Endodermal cell (in vitro differentiated cells): ENCODE results near the gene EYS. TPM values are rescaled to one million over a fixed set of nuclear protein-coding genes. Genes with fewer than 3 reads are reported as not detected.
A peak's percentile ranks its signal among the peaks of the same experiment; 100 is the strongest.

Source experiments
- DNase-seq: peaks from one replicate; pipeline ENCODE4 v3.0.0-alpha.2; 2017
- H3K27ac ChIP-seq: 2 replicates; pipeline ENCODE4 v1.5.1; 2013; ENCODE audit warnings: mild to moderate bottlenecking, low read depth, low read length, moderate library complexity
- H3K27me3 ChIP-seq: 2 replicates; pipeline ENCODE4 v1.6.1; 2013; ENCODE audit warnings: mild to moderate bottlenecking, low read length, moderate library complexity; ENCODE audit not compliant: insufficient read depth, control insufficient read depth, poor library complexity, severe bottlenecking
- H3K36me3 ChIP-seq: 2 replicates; pipeline ENCODE4 v1.7.0; 2013; ENCODE audit warnings: mild to moderate bottlenecking, low read length, moderate library complexity; ENCODE audit not compliant: control insufficient read depth, insufficient read depth
- H3K4me1 ChIP-seq: one replicate; pipeline ENCODE4 v1.7.0; 2013; ENCODE audit warnings: low read length; ENCODE audit not compliant: control insufficient read depth, insufficient read depth
- H3K4me3 ChIP-seq: 2 replicates; pipeline ENCODE4 v1.5.1; 2013; ENCODE audit warnings: mild to moderate bottlenecking, low read length, moderate library complexity
- H3K9ac ChIP-seq: 2 replicates; pipeline ENCODE4 v1.6.1; 2013; ENCODE audit warnings: mild to moderate bottlenecking, low read length, moderate library complexity; ENCODE audit not compliant: poor library complexity, severe bottlenecking; ENCODE audit errors: extremely low read depth
- H3K9me3 ChIP-seq: 2 replicates; pipeline ENCODE4 v1.6.1; 2013; ENCODE audit warnings: mild to moderate bottlenecking, low read length, moderate library complexity; ENCODE audit not compliant: control insufficient read depth
- H3K27ac Mint-ChIP-seq: 2 replicates; pipeline ENCODE4 v1.8.0; 2020; ENCODE audit warnings: mixed read lengths
- H3K27me3 Mint-ChIP-seq: 2 replicates; pipeline ENCODE4 v1.8.0; 2021; ENCODE audit warnings: mild to moderate bottlenecking, mixed read lengths; ENCODE audit not compliant: insufficient read depth
- H3K36me3 Mint-ChIP-seq: 2 replicates; pipeline ENCODE4 v1.8.0; 2020; ENCODE audit warnings: low read depth, mixed read lengths
- H3K4me1 Mint-ChIP-seq: 2 replicates; pipeline ENCODE4 v1.8.0; 2020; ENCODE audit warnings: mixed read lengths
- H3K4me3 Mint-ChIP-seq: 2 replicates; pipeline ENCODE4 v1.8.0; 2020; ENCODE audit warnings: mild to moderate bottlenecking, moderate library complexity, mixed read lengths
- H3K9me3 Mint-ChIP-seq: 2 replicates; pipeline ENCODE4 v1.8.0; 2020; ENCODE audit warnings: mild to moderate bottlenecking, mixed read lengths
- WGBS, 2 experiments: methylation state at CpG; one replicate each; pipeline versions ENCODE4 v1.1.5 to v1.1.7; 2013; ENCODE audit warnings: missing lambda C conversion rate in 2 of 2, mixed read lengths in 1 of 2; ENCODE audit not compliant: insufficient coverage in 1 of 2, insufficient read length in 1 of 2; 5-methylcytosine and 5-hydroxymethylcytosine counted together
- total RNA-seq, 2 donors: library from RNA; stranded (reverse); fragmentation: NEBNext Ultra II Directional in 1 of 2; extraction: Animal tissue kit (Norgen Biotek cat#: 25700) in 1 of 2; gene quantifications; 2 replicates in 1 of 2; 3 replicates in 1 of 2; pipeline ENCODE4 v1.2.1, GENCODE V29; 2021
- TF ChIP-seq, protein P1 (sequence below): fragments of 200-600 bp; sonication (generic); conservative IDR thresholded peaks from 2 replicates; pipeline ENCODE4 v1.5.0; 2021; ENCODE audit warnings: antibody characterized with exemption, mild to moderate bottlenecking

Gene EYS
- total RNA-seq, 2 donors from 2014 or later: 0.31 to 0.70 TPM

DNA sequence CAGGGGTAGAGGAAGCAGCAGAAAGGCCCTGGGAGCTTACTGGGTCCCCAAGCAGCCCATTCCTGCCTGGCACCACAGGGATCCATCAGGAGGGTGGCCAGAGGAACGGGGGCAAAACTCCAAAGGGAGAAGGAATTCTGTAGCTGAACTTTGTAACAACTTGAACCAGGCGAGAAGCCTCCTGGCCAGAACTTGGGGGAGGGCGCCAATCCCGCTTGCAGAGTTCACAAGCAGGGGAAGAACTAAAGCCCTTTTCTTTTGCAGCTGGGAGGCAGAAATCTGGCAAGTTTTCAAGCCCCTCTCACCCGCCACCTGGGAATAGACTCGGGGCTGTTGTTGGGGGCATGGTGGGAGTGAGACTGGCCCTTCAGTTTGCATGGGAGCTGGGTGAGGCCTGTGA is 1882.3 kb downstream of the EYS start:
- peak; percentile 65 for DNase-seq
- no peaks in the 10 kb centered on the region for H3K36me3 Mint-ChIP-seq
- no peak overlapping the region for H3K27ac Mint-ChIP-seq
- Histone ChIP-seq H3K4me3 (no peak overlapping the region), H3K9ac (no peak overlapping the region), H3K4me1 (no peaks in the 10 kb centered on the region), H3K27me3 (no peaks in the 10 kb centered on the region), H3K36me3 (no peaks in the 10 kb centered on the region), H3K9me3 (peaks cover 10% of the 10 kb centered on the region), H3K27ac (no peak overlapping the region)
- H3K27me3 Mint-ChIP-seq: no peaks in the 10 kb centered on the region
- peaks cover 25% of the 10 kb centered on the region for H3K9me3 Mint-ChIP-seq
- H3K4me1 Mint-ChIP-seq: peaks cover 4% of the 10 kb centered on the region
- 88% methylated on average over 4 to 6 of the region's 6 CpGs for WGBS, 2 experiments
- TF ChIP-seq, protein P1, sequence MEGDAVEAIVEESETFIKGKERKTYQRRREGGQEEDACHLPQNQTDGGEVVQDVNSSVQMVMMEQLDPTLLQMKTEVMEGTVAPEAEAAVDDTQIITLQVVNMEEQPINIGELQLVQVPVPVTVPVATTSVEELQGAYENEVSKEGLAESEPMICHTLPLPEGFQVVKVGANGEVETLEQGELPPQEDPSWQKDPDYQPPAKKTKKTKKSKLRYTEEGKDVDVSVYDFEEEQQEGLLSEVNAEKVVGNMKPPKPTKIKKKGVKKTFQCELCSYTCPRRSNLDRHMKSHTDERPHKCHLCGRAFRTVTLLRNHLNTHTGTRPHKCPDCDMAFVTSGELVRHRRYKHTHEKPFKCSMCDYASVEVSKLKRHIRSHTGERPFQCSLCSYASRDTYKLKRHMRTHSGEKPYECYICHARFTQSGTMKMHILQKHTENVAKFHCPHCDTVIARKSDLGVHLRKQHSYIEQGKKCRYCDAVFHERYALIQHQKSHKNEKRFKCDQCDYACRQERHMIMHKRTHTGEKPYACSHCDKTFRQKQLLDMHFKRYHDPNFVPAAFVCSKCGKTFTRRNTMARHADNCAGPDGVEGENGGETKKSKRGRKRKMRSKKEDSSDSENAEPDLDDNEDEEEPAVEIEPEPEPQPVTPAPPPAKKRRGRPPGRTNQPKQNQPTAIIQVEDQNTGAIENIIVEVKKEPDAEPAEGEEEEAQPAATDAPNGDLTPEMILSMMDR: no peak
- no peak overlapping the region for H3K4me3 Mint-ChIP-seq

DNA sequence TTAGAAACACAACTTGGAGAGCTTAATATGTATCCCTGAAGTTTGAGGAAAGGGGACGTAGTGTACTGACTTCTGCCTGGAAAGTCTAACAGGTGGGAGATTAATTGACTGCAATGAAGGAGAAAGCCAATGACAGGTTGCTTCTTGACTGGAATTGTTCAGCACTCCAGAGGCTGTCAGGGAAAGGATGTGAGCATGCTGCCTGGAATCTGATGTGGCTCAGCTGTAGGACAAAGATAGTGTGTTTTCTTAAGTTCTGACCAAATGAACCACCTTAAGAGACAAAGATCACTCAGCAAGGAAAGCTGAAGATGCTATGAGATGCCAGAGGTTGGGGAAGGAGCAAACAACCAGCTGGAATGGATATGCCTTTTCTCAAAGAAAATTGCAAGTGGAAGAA is 1885.6 kb downstream of the EYS start:
- H3K36me3 Mint-ChIP-seq: no peaks in the 10 kb centered on the region
- peaks cover 3% of the 10 kb centered on the region for H3K9me3 Mint-ChIP-seq
- Histone ChIP-seq H3K9me3 (no peaks in the 10 kb centered on the region), H3K27ac (no peak overlapping the region), H3K27me3 (peaks cover 4% of the 10 kb centered on the region), H3K9ac (no peak overlapping the region), H3K4me1 (no peaks in the 10 kb centered on the region), H3K4me3 (no peak overlapping the region), H3K36me3 (no peaks in the 10 kb centered on the region)
- no peak overlapping the region for H3K27ac Mint-ChIP-seq
- no peak overlapping the region for H3K4me3 Mint-ChIP-seq
- no peak for DNase-seq
- 75 to 82% methylated on average over 1 of the region's 1 CpG for WGBS, 2 experiments
- H3K4me1 Mint-ChIP-seq: peaks cover 4% of the 10 kb centered on the region
- H3K27me3 Mint-ChIP-seq: peaks cover 1% of the 10 kb centered on the region
- TF ChIP-seq, protein P1: no peak

DNA sequence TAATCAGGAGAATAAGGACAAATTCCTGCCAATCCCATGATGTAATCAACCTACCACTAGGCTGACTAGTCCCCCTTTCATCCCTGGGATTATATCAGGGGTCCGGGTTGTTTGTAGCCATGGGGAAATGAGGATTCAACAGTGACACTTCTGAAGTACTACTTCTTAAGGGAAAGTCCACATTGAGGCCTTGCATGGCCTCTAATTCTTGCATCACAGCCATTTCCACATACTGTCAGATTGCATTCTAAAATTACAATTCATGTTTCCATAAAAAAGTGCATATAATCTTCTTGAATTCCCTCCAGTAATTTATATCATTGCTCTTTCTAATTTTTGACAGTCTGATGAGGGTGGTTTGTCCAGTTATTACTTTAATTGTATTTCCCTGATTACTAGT is 1887.2 kb downstream of the EYS start:
- Mint-ChIP-seq H3K4me1 (peaks cover 4% of the 10 kb centered on the region), H3K9me3 (no peaks in the 10 kb centered on the region), H3K36me3 (no peaks in the 10 kb centered on the region), H3K27ac (no peak overlapping the region), H3K4me3 (no peak overlapping the region), H3K27me3 (peaks cover 1% of the 10 kb centered on the region)
- no peaks in the 10 kb centered on the region for H3K36me3 ChIP-seq
- H3K27me3 ChIP-seq: peaks cover 4% of the 10 kb centered on the region
- TF ChIP-seq, protein P1: no peak
- no peak overlapping the region for H3K4me3 ChIP-seq
- no peak overlapping the region for H3K27ac ChIP-seq
- H3K4me1 ChIP-seq: no peaks in the 10 kb centered on the region
- no peak overlapping the region for H3K9ac ChIP-seq
- no peaks in the 10 kb centered on the region for H3K9me3 ChIP-seq
- no peak for DNase-seq
- WGBS, 2 experiments: 89% methylated on average over 1 of the region's 1 CpG; no CpG with 5 or more reads in 1 of the 2 experiments
